ENCODE measurements around the gene GAS7.
"Not testable (repeated sequence)": the region's sequence is repeated elsewhere in the genome, so short reads cannot be mapped to it uniquely, and the experiment has no call there.

DNA sequence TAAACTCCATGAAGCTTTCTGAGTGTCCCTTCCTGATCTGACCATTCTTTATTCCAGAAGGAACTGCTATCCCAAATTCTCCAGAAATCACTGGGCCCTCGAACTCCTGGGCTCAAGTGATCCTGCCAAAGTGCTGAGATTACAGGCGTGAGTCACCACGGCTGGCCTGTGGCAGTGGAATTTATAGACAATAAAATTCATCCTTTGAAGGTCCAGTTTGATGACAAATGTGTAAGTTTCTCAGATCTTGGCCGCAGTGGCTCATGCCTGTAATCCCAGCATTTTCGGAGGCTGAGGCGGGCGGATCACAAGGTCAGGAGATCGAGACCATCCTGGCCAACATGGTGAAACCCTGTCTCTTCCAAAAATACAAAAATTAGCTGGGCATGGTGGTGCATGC, 103.1 kb downstream of the GAS7 start:
- TF ChIP-seq POLR2A (IDR thresholded peaks at IDR 0.05; ENCODE audit: low read length); GATA1 (IDR thresholded peaks at IDR 0.05; ENCODE audit: low read depth, low read length): not testable (repeated sequence)
